ENCODE results near the gene NARS2. TPM values are rescaled to one million over a fixed set of nuclear protein-coding genes. Genes with fewer than 3 reads are reported as not detected.
"Not testable (repeated sequence)": the region's sequence is repeated elsewhere in the genome, so short reads cannot be mapped to it uniquely, and the experiment has no call there.

NARS2 gene
- total RNA-seq, 2 experiments from 2014 or later = 27.5 to 29.6 TPM

- ChIA-PET POLR2A (no interaction called here), CTCF (no interaction called here)
These were observed 24.8 kb downstream of the NARS2 start for GRCh38 chr11:78549624-78550409.

- CTCF ChIA-PET = interaction anchor here (1.2 kb wide), 1 partner anchor 16 kb away, joined by 3 read pairs; no protein-coding TSS in a partner anchor
- POLR2A ChIA-PET = no interaction called here
These were observed 25.6 kb downstream of the NARS2 start for GRCh38 chr11:78548911-78549590.

- POLR2A ChIA-PET = no interaction called here
- CTCF ChIA-PET = interaction anchor here (0.6 to 1.2 kb wide), 2 partner anchors 17 to 87 kb away, joined by 3 to 6 read pairs; no protein-coding TSS in a partner anchor
These were observed 26.5 kb downstream of the NARS2 start for GRCh38 chr11:78547931-78548705.

- ChIA-PET POLR2A (no interaction called here), CTCF (no interaction called here)
These were observed 32.7 kb downstream of the NARS2 start for GRCh38 chr11:78542007-78542406.

GRCh38 chr11:78541537-78541936 is 33.1 kb downstream of the NARS2 start:
- ChIA-PET CTCF (no interaction called here), POLR2A (no interaction called here)

- ChIA-PET CTCF (no interaction called here), POLR2A (no interaction called here)
These were observed 34.4 kb downstream of the NARS2 start for GRCh38 chr11:78540256-78540655.

GRCh38 chr11:78539506-78539905 is 35.2 kb downstream of the NARS2 start:
- CTCF ChIA-PET = no interaction called here
- POLR2A ChIA-PET = no interaction called here

GRCh38 chr11:78536933-78537332 is 37.7 kb downstream of the NARS2 start:
- ChIA-PET CTCF (interaction anchor here (0.8 kb wide), 1 partner anchor 27 kb away, joined by 3 read pairs; no protein-coding TSS in a partner anchor), POLR2A (no interaction called here)

GRCh38 chr11:78535920-78536319 is 38.7 kb downstream of the NARS2 start:
- POLR2A ChIA-PET = no interaction called here
- CTCF ChIA-PET = interaction anchor here (0.8 kb wide), 1 partner anchor 28 kb away, joined by 3 read pairs; no protein-coding TSS in a partner anchor

GRCh38 chr11:78535027-78535426 is 39.6 kb downstream of the NARS2 start:
- ChIA-PET CTCF (no interaction called here), POLR2A (no interaction called here)

GRCh38 chr11:78533399-78533798 is 41.3 kb downstream of the NARS2 start:
- ChIA-PET POLR2A (no interaction called here), CTCF (no interaction called here)

GRCh38 chr11:78532991-78533390 is 41.7 kb downstream of the NARS2 start:
- POLR2A ChIA-PET = no interaction called here

GRCh38 chr11:78526497-78527146 is 48.0 kb downstream of the NARS2 start:
- CTCF ChIA-PET = no interaction called here

More at GRCh38 chr11:78532991-78533390, 41.7 kb downstream of the NARS2 start:
- CTCF ChIA-PET = no interaction called here

GRCh38 chr11:78525720-78526119 is 48.9 kb downstream of the NARS2 start:
- POLR2A ChIA-PET = no interaction called here
- CTCF ChIA-PET = no interaction called here

More at GRCh38 chr11:78526497-78527146, 48.0 kb downstream of the NARS2 start:
- POLR2A ChIA-PET = no interaction called here

- POLR2A ChIA-PET = no interaction called here
- CTCF ChIA-PET = no interaction called here
These were observed 54.4 kb downstream of the NARS2 start for GRCh38 chr11:78520230-78520629.

- POLR2A ChIA-PET = no interaction called here
- CTCF ChIA-PET = no interaction called here
These were observed 58.4 kb downstream of the NARS2 start for GRCh38 chr11:78516281-78516680.

- CTCF ChIA-PET = no interaction called here
- POLR2A ChIA-PET = no interaction called here
These were observed 59.7 kb downstream of the NARS2 start for GRCh38 chr11:78514922-78515502.

GRCh38 chr11:78513085-78513484 is 61.6 kb downstream of the NARS2 start:
- CTCF ChIA-PET = interaction anchor here (1.0 kb wide), 1 partner anchor 48 kb away, joined by 3 read pairs; no protein-coding TSS in a partner anchor

GRCh38 chr11:78510597-78510996 is 64.1 kb downstream of the NARS2 start:
- CTCF ChIA-PET = no interaction called here
- POLR2A ChIA-PET = no interaction called here

More at GRCh38 chr11:78513085-78513484, 61.6 kb downstream of the NARS2 start:
- POLR2A ChIA-PET = not testable (repeated sequence)

All from activated CD8-positive, alpha-beta memory T cell treated with anti-CD3 and anti-CD28 coated beads for 36 hours (primary cell).